Smooth muscle cell (in vitro differentiated cells): ENCODE results near the gene FBXL14. TPM values are rescaled to one million over a fixed set of nuclear protein-coding genes. Genes with fewer than 3 reads are reported as not detected.
A peak's percentile ranks its signal among the peaks of the same experiment; 100 is the strongest.

Source experiments
- DNase-seq: peaks from one replicate; lab custom pipeline; 2025; ENCODE audit not compliant: unreplicated experiment; lab: John Stamatoyannopoulos, UW
- H2AFZ ChIP-seq: fragments of 200-600 bp; sonication (generic); 2 replicates; pipeline ENCODE4 v1.6.0; 2016; ENCODE audit warnings: antibody characterized with exemption, low read depth, mild to moderate bottlenecking
- H3F3A ChIP-seq: fragments of 200-600 bp; sonication (generic); 2 replicates; pipeline ENCODE4 v1.6.0; 2017; ENCODE audit warnings: antibody characterized with exemption, low read depth
- H3K27ac ChIP-seq: fragments of 200-600 bp; sonication (generic); 2 replicates; pipeline ENCODE4 v1.5.1; 2016; ENCODE audit warnings: low read depth, mild to moderate bottlenecking
- H3K27me3 ChIP-seq: fragments of 200-600 bp; sonication (generic); 2 replicates; pipeline ENCODE4 v1.6.1; 2016; ENCODE audit warnings: low read depth, mild to moderate bottlenecking
- H3K36me3 ChIP-seq: fragments of 200-600 bp; sonication (generic); 2 replicates; pipeline ENCODE4 v1.5.1; 2016; ENCODE audit warnings: low read depth
- H3K4me1 ChIP-seq: fragments of 200-600 bp; sonication (generic); 2 replicates; pipeline ENCODE4 v1.5.1; 2016; ENCODE audit warnings: low read depth
- H3K4me2 ChIP-seq: fragments of 200-600 bp; sonication (generic); 2 replicates; pipeline ENCODE4 v1.6.0; 2016; ENCODE audit warnings: mild to moderate bottlenecking
- H3K4me3 ChIP-seq: fragments of 200-600 bp; sonication (generic); 2 replicates; pipeline ENCODE4 v1.5.1; 2016; ENCODE audit warnings: mild to moderate bottlenecking
- H3K79me2 ChIP-seq: fragments of 200-600 bp; sonication (generic); 2 replicates; pipeline ENCODE4 v1.6.0; 2016; ENCODE audit warnings: low read depth, mild to moderate bottlenecking
- H3K9ac ChIP-seq: fragments of 200-600 bp; sonication (generic); 2 replicates; pipeline ENCODE4 v1.6.0; 2016; ENCODE audit warnings: low read depth
- H3K9me3 ChIP-seq: fragments of 200-600 bp; sonication (generic); replicated peaks from 2 replicates; pipeline ENCODE4 v1.5.1; 2016; ENCODE audit warnings: low read depth
- H4K20me1 ChIP-seq: fragments of 200-600 bp; sonication (generic); 2 replicates; pipeline ENCODE4 v1.6.0; 2016; ENCODE audit warnings: low read depth
- CTCF ChIP-seq: fragments of 200-600 bp; sonication (generic); IDR thresholded peaks from 2 replicates; pipeline ENCODE4 v1.5.1; 2017; ENCODE audit warnings: borderline replicate concordance, mild to moderate bottlenecking, antibody characterized with exemption; ENCODE audit not compliant: insufficient read depth, poor library complexity, severe bottlenecking
- WGBS: methylation state at CpG from one replicate; pipeline ENCODE4 v1.1.7; 2016; ENCODE audit warnings: low lambda C conversion rate; 5-methylcytosine and 5-hydroxymethylcytosine counted together
- polyA plus RNA-seq: library from polyadenylated mRNA; unstranded; fragments of >200 nt; fragmentation: Nextera tagmentation; extraction: Ambion mirVana; gene quantifications from 2 replicates; pipeline ENCODE4 v1.2.1, GENCODE V29; 2016
- total RNA-seq: library from RNA; depleted of rRNA; stranded (reverse); fragments of >200 nt; gene quantifications from 2 replicates; pipeline ENCODE4 v1.2.3, GENCODE V29; 2014

Gene FBXL14
- total RNA-seq = 7.4 and 9.3 TPM in 2 replicates
- 5.0 and 6.6 TPM in 2 replicates for polyA plus RNA-seq

DNA sequence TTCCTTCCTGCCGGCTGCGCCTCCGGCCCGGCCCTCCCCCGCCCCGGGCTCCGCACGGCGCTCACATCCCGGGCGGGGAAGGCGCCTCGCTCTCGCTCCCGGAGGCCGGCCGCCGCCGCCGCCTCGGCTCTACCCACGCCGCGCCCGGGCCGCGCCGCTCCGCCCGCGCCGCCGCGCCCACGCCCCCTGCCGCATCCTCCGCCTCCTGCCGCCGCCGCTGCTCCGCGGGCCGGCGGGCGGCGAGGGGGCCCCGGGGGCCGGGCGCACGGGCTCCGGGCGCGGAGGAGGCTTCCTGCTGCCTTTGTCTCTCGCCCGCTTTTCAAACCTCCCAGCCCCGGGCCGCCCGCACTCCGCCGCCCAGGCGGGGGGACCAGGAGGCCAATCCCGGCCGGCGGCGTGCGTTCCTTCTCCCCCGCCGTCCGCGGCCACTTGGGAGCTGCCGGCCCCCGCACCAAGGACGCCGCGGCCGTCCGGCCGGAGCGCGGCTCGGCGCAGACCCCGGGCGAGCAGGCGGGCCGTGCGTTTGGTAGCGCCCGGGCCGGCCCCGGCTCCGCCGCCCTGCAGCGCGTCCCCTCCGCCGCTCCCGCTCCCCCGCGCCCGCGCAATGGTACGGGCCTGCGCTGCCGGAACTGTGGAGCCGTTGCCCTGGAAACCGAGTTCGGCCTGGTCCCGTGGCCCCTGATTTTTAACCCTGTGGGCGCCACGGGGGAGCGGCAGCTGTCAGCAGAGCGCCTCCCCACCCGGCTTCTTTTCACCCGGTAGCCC lies at the start of gene FBXL14:
FBXL14 (minus strand) TSS at position 321 of the 765 bp plus-strand sequence. CDS start 515 bp downstream, outside the sequence.
- Histone ChIP-seq H4K20me1 (peaks cover 44% of the 10 kb centered on the region), H3K36me3 (no peaks in the 10 kb centered on the region), H2AFZ (peak within 1 kb of the TSS; percentile 95), H3K4me3 (peak within 1 kb of the TSS; percentile 67), H3K4me2 (peak within 1 kb of the TSS; percentile 96), H3K9me3 (no peaks in the 10 kb centered on the region), H3K27ac (peak within 1 kb of the TSS; percentile 74), H3K27me3 (no peaks in the 10 kb centered on the region), H3F3A (peaks cover 20% of the 10 kb centered on the region), H3K79me2 (peaks cover 20% of the 10 kb centered on the region), H3K9ac (peak within 1 kb of the TSS; percentile 65), H3K4me1 (peaks cover 37% of the 10 kb centered on the region)
- WGBS = under 1% methylated on average over 40 of the region's 115 CpGs
- DNase-seq = peak; percentile 65
- TF ChIP-seq CTCF = no peak

- Histone ChIP-seq H3K27ac (no peak overlapping the region), H3K4me3 (no peak overlapping the region), H3K79me2 (no peaks in the 10 kb centered on the region), H2AFZ (no peak overlapping the region), H3K27me3 (peaks cover 25% of the 10 kb centered on the region), H3F3A (no peaks in the 10 kb centered on the region), H3K36me3 (no peaks in the 10 kb centered on the region), H3K9me3 (no peaks in the 10 kb centered on the region), H3K9ac (no peak overlapping the region), H3K4me1 (no peaks in the 10 kb centered on the region), H4K20me1 (peaks cover 13% of the 10 kb centered on the region), H3K4me2 (no peak overlapping the region)
- DNase-seq = no peak
- TF ChIP-seq CTCF = no peak
- 45% methylated on average over 7 of the region's 7 CpGs for WGBS
These were observed 49.6 kb upstream of the FBXL14 start for GRCh38 chr12:1643905-1644533.

- H3K4me1 ChIP-seq = no peaks in the 10 kb centered on the region
- H3K79me2 ChIP-seq = no peaks in the 10 kb centered on the region
- DNase-seq = no peak
- no peak overlapping the region for H3K9ac ChIP-seq
- no peak overlapping the region for H3K4me2 ChIP-seq
- H3K36me3 ChIP-seq = no peaks in the 10 kb centered on the region
- H2AFZ ChIP-seq = no peak overlapping the region
- H3K4me3 ChIP-seq = no peak overlapping the region
- H4K20me1 ChIP-seq = peaks cover 13% of the 10 kb centered on the region
- peaks cover 25% of the 10 kb centered on the region for H3K27me3 ChIP-seq
- TF ChIP-seq CTCF = no peak
- WGBS = 41% methylated on average over 6 of the region's 9 CpGs
- no peak overlapping the region for H3K27ac ChIP-seq
- H3F3A ChIP-seq = no peaks in the 10 kb centered on the region
- no peaks in the 10 kb centered on the region for H3K9me3 ChIP-seq
These were observed 48.7 kb upstream of the FBXL14 start for GRCh38 chr12:1643043-1643442.
